Pancreas (tissue), 10 donors: Measurements from ENCODE around the gene DLG1. TPM values are rescaled to one million over a fixed set of nuclear protein-coding genes. Genes with fewer than 3 reads are reported as not detected.

Experiments
- ATAC-seq, 4 donors: fragments of 200-7000 bp; cut with Tn5 transposase; one replicate each; pipeline versions ENCODE4 v1.8.0 to v1.9.1; 2020; ENCODE audit warnings: mild to moderate bottlenecking in 4 of 4, moderate library complexity in 4 of 4
- DNase-seq, 6 donors: peaks; one replicate each; pipeline ENCODE4 v3.0.0-alpha.2; 2020
- FAIRE-seq: peaks from 2 replicates; lab custom pipeline; 2012; peaks lifted over from hg19 to GRCh38; lab: Jason Lieb, UNC
- H3K27ac ChIP-seq, 4 donors: fragments of 200-600 bp; sonication (generic); 1 replicate in 3 of 4; 2 replicates in 1 of 4; pipeline versions ENCODE4 v1.5.0 to v1.8.0; 2020
- H3K27me3 ChIP-seq, 4 donors: fragments of 200-600 bp; one replicate each; pipeline ENCODE4 v1.8.0; 2021
- H3K36me3 ChIP-seq, 3 donors: fragments of 200-600 bp; sonication (generic) in 1 of 3; one replicate each; pipeline versions ENCODE4 v1.5.0 to v1.8.0; 2020 to 2021
- H3K4me1 ChIP-seq, 3 donors: fragments of 200-600 bp; one replicate each; pipeline ENCODE4 v1.8.0; 2021
- H3K4me3 ChIP-seq, 4 donors: fragments of 200-600 bp; sonication (generic) in 2 of 4; one replicate each; pipeline versions ENCODE4 v1.5.0 to v1.8.0; 2020 to 2021
- H3K9me3 ChIP-seq, 4 donors: fragments of 200-600 bp; one replicate each; pipeline ENCODE4 v1.8.0; 2021
- WGBS, 2 donors: extraction: QIAGEN DNeasy Blood & Tissue Kit; methylation state at CpG; one replicate each; pipeline ENCODE4 v1.1.7; 2013; 5-methylcytosine and 5-hydroxymethylcytosine counted together
- intact Hi-C, 3 donors: fragments of 100-400 bp; cut with DNase I; formaldehyde crosslinking; loops; one replicate each; pipeline versions ENCODE4 v1.11.1 to v1.14.2; 2022
- polyA plus RNA-seq, 2 donors: library from polyadenylated mRNA; stranded (reverse); fragments of 200-250 nt; gene quantifications; one replicate each; pipeline ENCODE4 v1.2.3, GENCODE V29; 2013
- total RNA-seq, 6 donors: library from RNA; stranded (reverse); fragmentation: NEBNext Ultra II Directional in 4 of 6; extraction: Animal tissue kit (Norgen Biotek cat#: 25700) in 4 of 6; gene quantifications; one replicate each; pipeline versions ENCODE4 v1.2.1 to v1.2.4, GENCODE V29; 2021 to 2023
- TF ChIP-seq, protein P1 (sequence below), 4 donors: fragments of 200-600 bp; sonication (generic) in 3 of 4; IDR thresholded peaks; one replicate each; pipeline versions ENCODE4 v1.5.0 to v1.8.0; 2021; ENCODE audit warnings: antibody characterized with exemption in 4 of 4
- donor health status: healthy with polysubstance abuse.
- donor health status: DM: no; HTN: no; CAD: no; lungs with moderate emphysema.
- donor health status: DM: no; HTN: no; CAD: no.
- donor health status: control.
- donor health status: control.
- donor health status: Bipolar disorder and iron deficiency.
- donor health status: DM: yes; HTN: yes; CAD: no.
- donor health status: DM: no; HTN: no; CAD: no.
- donor health status: DM: no; HTN: no; CAD: no.
- donor health status: DM: yes; HTN: yes; CAD: no.

Gene DLG1
- total and polyA plus RNA-seq, 8 donors, result 15.9 to 47.9 (median 28.6) TPM

DNA sequence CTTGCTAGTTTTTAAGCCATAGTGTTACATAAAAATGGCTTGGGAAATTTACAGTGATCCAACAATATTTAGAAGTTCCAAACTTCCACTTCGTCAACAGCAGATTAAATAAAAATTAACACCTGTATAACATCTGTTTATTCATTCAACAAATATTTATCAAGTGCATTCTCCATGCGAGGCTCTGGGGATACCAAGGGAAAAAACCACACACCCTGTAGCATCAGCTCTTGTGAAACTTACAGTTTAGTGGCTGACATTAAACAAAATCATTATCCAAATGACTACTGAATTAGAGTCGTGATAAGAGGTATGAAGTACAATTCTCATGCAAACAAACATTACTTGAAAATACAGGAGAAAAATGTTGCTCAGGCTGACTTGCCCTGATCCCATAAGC lies 122.9 kb downstream of the DLG1 start:
- H3K36me3 ChIP-seq, result no peaks in the 10 kb centered on the region
- TF ChIP-seq, protein P1, sequence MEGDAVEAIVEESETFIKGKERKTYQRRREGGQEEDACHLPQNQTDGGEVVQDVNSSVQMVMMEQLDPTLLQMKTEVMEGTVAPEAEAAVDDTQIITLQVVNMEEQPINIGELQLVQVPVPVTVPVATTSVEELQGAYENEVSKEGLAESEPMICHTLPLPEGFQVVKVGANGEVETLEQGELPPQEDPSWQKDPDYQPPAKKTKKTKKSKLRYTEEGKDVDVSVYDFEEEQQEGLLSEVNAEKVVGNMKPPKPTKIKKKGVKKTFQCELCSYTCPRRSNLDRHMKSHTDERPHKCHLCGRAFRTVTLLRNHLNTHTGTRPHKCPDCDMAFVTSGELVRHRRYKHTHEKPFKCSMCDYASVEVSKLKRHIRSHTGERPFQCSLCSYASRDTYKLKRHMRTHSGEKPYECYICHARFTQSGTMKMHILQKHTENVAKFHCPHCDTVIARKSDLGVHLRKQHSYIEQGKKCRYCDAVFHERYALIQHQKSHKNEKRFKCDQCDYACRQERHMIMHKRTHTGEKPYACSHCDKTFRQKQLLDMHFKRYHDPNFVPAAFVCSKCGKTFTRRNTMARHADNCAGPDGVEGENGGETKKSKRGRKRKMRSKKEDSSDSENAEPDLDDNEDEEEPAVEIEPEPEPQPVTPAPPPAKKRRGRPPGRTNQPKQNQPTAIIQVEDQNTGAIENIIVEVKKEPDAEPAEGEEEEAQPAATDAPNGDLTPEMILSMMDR (IDR thresholded peaks at IDR 0.05), result no peak
- H3K4me1 ChIP-seq, result peaks cover 0 to 7% (median 0%) of the 10 kb centered on the region in 3 donors
- ATAC-seq, result no peak
- no peak for FAIRE-seq
- intact Hi-C loops, result no loop called here
- H3K27ac ChIP-seq, result no peak overlapping the region
- no peaks in the 10 kb centered on the region for H3K27me3 ChIP-seq
- no peak for DNase-seq
- H3K9me3 ChIP-seq, result no peaks in the 10 kb centered on the region
- 23 to 26% methylated on average over 3 of the region's 3 CpGs for WGBS, 2 donors
- no peak overlapping the region for H3K4me3 ChIP-seq

DNA sequence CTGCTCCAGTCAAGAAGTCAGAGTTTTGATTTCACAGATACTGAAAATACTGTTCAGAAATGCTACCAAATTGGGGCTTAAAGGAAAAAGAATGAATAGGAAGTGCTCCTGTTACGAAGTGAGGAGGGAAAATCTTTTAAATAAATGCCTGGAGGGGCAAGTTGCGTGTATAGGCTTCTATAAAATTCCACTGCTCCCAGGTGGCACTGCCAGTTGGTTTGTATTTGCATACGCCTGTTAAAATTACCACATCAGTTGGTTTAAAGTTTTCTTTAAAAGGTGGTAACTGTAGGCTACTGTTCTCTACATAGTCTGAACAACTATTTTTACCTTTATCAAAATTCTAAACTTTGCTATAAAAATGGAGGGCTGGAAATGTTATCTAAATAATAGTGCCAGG lies 123.5 kb downstream of the DLG1 start:
- FAIRE-seq (no peak), DNase-seq (no peak), ATAC-seq (no peak)
- 82 to 96% methylated on average over 3 of the region's 3 CpGs for WGBS, 2 donors
- no peaks in the 10 kb centered on the region for H3K9me3 ChIP-seq
- H3K36me3 ChIP-seq, result no peaks in the 10 kb centered on the region
- no peaks in the 10 kb centered on the region for H3K27me3 ChIP-seq
- TF ChIP-seq, protein P1 (IDR thresholded peaks at IDR 0.05), result no peak
- no peak overlapping the region for H3K27ac ChIP-seq
- intact Hi-C loops, result no loop called here
- no peak overlapping the region for H3K4me3 ChIP-seq
- peaks cover 0 to 7% (median 0%) of the 10 kb centered on the region in 3 donors for H3K4me1 ChIP-seq

DNA sequence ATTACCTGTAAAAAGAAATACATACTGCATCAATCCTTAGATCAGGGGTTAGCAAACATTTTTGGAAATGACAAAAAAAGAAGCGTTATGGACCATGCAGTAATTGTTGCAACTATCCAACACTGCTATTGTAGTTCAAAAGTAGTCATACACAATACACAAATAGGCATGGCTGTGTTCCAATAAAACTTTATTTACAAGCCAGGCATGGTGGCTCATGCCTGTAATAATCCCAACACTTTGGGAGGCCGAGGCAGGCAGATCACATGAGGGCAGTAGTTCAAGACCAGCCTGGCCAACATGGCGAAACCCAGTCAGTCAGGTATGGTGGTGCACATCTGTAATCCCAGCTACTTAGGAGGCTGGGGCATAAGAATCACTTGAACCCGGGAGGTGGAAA lies 124.8 kb downstream of the DLG1 start:
- DNase-seq (no peak), ATAC-seq (no peak), FAIRE-seq (no peak)
- no peaks in the 10 kb centered on the region for H3K36me3 ChIP-seq
- H3K4me1 ChIP-seq, result peaks cover 0 to 7% (median 0%) of the 10 kb centered on the region in 3 donors
- H3K4me3 ChIP-seq, result no peak overlapping the region
- H3K27me3 ChIP-seq, result no peaks in the 10 kb centered on the region
- TF ChIP-seq, protein P1 (IDR thresholded peaks at IDR 0.05), result no peak
- intact Hi-C loops, result no loop called here
- 98 to 99% methylated on average over 4 of the region's 4 CpGs for WGBS, 2 donors
- no peaks in the 10 kb centered on the region for H3K9me3 ChIP-seq
- H3K27ac ChIP-seq, result no peak overlapping the region

DNA sequence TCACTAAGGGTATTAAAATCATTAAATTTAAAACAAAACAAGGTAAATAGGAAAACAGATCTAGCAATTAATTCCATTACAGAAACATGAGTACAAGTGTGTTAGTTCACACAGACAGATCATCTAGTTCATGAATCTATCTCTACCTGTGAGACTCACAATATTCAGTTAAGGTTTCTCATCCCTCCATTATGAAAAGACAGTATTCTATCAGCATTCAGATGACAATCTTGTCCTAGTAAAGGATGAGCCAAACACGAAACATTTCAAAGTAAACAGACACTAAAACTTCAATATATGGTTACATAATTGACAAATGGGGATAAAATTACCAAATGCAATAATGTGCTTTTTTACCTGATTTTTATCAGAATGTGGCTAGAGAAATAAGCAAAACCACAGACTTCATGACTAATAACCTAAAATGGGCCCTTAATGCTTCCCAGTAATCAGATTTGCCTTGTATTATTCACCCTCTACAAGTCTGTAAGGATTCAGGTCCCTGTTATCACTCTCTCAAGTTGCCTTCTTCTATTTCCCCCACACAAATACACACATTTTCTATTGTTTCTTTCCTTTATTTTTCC lies 126.8 kb downstream of the DLG1 start:
- Histone ChIP-seq H3K27ac (no peak overlapping the region), H3K4me3 (no peak overlapping the region), H3K9me3 (no peaks in the 10 kb centered on the region), H3K27me3 (no peaks in the 10 kb centered on the region), H3K4me1 (peaks cover 0 to 7% (median 0%) of the 10 kb centered on the region in 3 donors), H3K36me3 (no peaks in the 10 kb centered on the region)
- intact Hi-C loops, result no loop called here
- ATAC-seq (no peak), DNase-seq (no peak), FAIRE-seq (no peak)
- 47 to 57% methylated on average over 1 of the region's 1 CpG for WGBS, 2 donors
- TF ChIP-seq, protein P1 (IDR thresholded peaks at IDR 0.05), result no peak

DNA sequence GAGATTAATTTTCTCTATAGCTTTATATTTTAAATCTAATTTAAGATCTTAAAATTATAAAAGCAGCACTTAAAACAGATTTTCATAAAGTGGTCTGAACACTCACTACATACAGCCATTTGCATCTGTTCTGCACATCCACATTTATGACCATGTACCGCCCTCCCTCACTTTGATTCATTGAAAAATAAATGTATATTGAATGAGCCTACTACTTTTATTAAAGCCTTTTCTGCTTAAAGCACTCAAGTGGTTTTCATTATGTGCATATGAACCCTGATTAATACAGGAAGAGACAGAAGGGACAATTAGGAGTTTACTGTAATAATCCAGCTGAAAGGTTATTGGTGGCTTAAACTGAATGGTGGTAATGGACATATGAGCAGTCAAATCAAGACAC lies 129.4 kb downstream of the DLG1 start:
- TF ChIP-seq, protein P1 (IDR thresholded peaks at IDR 0.05), result no peak
- 94 to 97% methylated on average over 1 of the region's 1 CpG for WGBS, 2 donors
- Histone ChIP-seq H3K4me1 (no peaks in the 10 kb centered on the region), H3K27me3 (no peaks in the 10 kb centered on the region), H3K27ac (no peak overlapping the region), H3K36me3 (no peaks in the 10 kb centered on the region), H3K4me3 (no peak overlapping the region), H3K9me3 (no peaks in the 10 kb centered on the region)
- FAIRE-seq, result no peak
- DNase-seq, result no peak
- intact Hi-C loops, result no loop called here
- ATAC-seq, result no peak
